HCT116 (cell line): Measurements from ENCODE around the gene NFE2. TPM values are rescaled to one million over a fixed set of nuclear protein-coding genes. Genes with fewer than 3 reads are reported as not detected.

Experiments used
- ATAC-seq: fragments of 200-7000 bp; cut with Tn5 transposase; 2 replicates; pipeline ENCODE4 v1.9.1; 2020; ENCODE audit warnings: mild to moderate bottlenecking, moderate library complexity
- BruUV-seq: library from RNA; stranded (reverse); fragments of 400-500 nt; replicated peaks from 2 replicates; lab custom pipeline; 2021; lab: Mats Ljungman, UMichigan
- CTCF ChIA-PET: fragments of 300-600 bp; sonication (Branson Sonifier 250); formaldehyde crosslinking; loops from one replicate; lab custom pipeline; 2021; ENCODE audit warnings: antibody characterized with exemption; lab: Charles Lee
- POLR2A ChIA-PET: fragments of 300-600, 350-600 bp; sonication (Branson Sonifier 250); formaldehyde crosslinking; loops from one replicate; lab custom pipeline; 2021; ENCODE audit warnings: antibody characterized with exemption; lab: Charles Lee
- RAD21 ChIA-PET, 2 experiments: fragments of 300-600 bp; sonication (Branson Sonifier 250); formaldehyde crosslinking; loops; one replicate each; lab custom pipeline; 2023; ENCODE audit warnings: low total read pairs in 2 of 2; ENCODE audit not compliant: uncharacterized antibody in 2 of 2, unreplicated experiment in 2 of 2, low non-redundant PET in 1 of 2; lab: Charles Lee
- DNase-seq: peaks from one replicate; pipeline ENCODE4 v3.0.0-alpha.2; 2010; ENCODE audit warnings: low read depth, low spot score
- H2AFZ ChIP-seq: fragments of 200-600 bp; shearing (Covaris generic), sonication (generic); 2 replicates; pipeline ENCODE4 v1.6.1; 2017; ENCODE audit warnings: low read depth, mixed run types, mixed read lengths, antibody characterized with exemption, low read length; ENCODE audit not compliant: poor library complexity, severe bottlenecking
- H3K27ac ChIP-seq: 2 replicates; pipeline ENCODE4 v1.5.1; 2012; ENCODE audit warnings: low read depth, low read length
- H3K27me3 ChIP-seq: fragments of 200-600 bp; sonication (generic); 2 replicates; pipeline ENCODE4 v1.6.1; 2016; ENCODE audit warnings: mixed run types, low read length, mixed read lengths; ENCODE audit not compliant: insufficient read depth
- H3K36me3 ChIP-seq, 2 experiments: fragments of 200-500 bp in 1 of 2; fragments of 200-600 bp in 1 of 2; sonication (Bioruptor generic) in 1 of 2; sonication (generic) in 1 of 2; 2 replicates each; pipeline versions ENCODE4 v1.5.1 to v1.6.1; 2014 to 2016; ENCODE audit warnings: low read length in 2 of 2, inconsistent platforms in 1 of 2, mixed read lengths in 1 of 2, mixed run types in 1 of 2; ENCODE audit not compliant: insufficient read depth in 2 of 2, control insufficient read depth in 1 of 2
- H3K4me1 ChIP-seq, 2 experiments: fragments of 200-600 bp in 1 of 2; sonication (generic) in 1 of 2; 2 replicates each; pipeline versions ENCODE4 v1.5.1 to v1.6.1; 2012 to 2017; ENCODE audit warnings: low read length in 2 of 2, inconsistent platforms in 1 of 2, mild to moderate bottlenecking in 1 of 2, mixed read lengths in 1 of 2, mixed run types in 1 of 2, moderate library complexity in 1 of 2; ENCODE audit not compliant: insufficient read depth in 2 of 2, control insufficient read depth in 1 of 2
- H3K4me2 ChIP-seq: fragments of 200-600 bp; sonication (generic); 2 replicates; pipeline ENCODE4 v1.6.1; 2017; ENCODE audit warnings: mixed run types, low read length, mixed read lengths
- H3K4me3 ChIP-seq, 2 experiments: fragments of 200-600 bp in 1 of 2; sonication (generic) in 1 of 2; replicated peaks in 1 of 2; 2 replicates each; pipeline ENCODE4 v1.5.1; 2011 to 2016; ENCODE audit warnings: low read length in 2 of 2, control low read depth in 1 of 2, low read depth in 1 of 2, mild to moderate bottlenecking in 1 of 2, mixed read lengths in 1 of 2, mixed run types in 1 of 2
- H3K79me2 ChIP-seq: fragments of 200-600 bp; sonication (generic); 2 replicates; pipeline ENCODE4 v1.6.1; 2017; ENCODE audit warnings: mild to moderate bottlenecking, mixed run types, low read length, moderate library complexity, mixed read lengths; ENCODE audit not compliant: insufficient read depth
- H3K9ac ChIP-seq: fragments of 200-600 bp; sonication (generic); 2 replicates; pipeline ENCODE4 v1.6.1; 2016; ENCODE audit warnings: low read length, mixed read lengths
- H3K9me2 ChIP-seq: fragments of 200-600 bp; sonication (generic), shearing (Covaris generic); 2 replicates; pipeline ENCODE4 v1.6.1; 2017; ENCODE audit warnings: mixed run types, mild to moderate bottlenecking, moderate library complexity; ENCODE audit not compliant: insufficient read depth
- H3K9me3 ChIP-seq, 2 experiments: fragments of 200-500 bp in 1 of 2; fragments of 200-600 bp in 1 of 2; sonication (Bioruptor generic) in 1 of 2; sonication (generic) in 1 of 2; 2 replicates each; pipeline ENCODE4 v1.6.1; 2014 to 2017; ENCODE audit warnings: low read length in 2 of 2, mixed read lengths in 2 of 2, inconsistent platforms in 1 of 2, low read depth in 1 of 2, mild to moderate bottlenecking in 1 of 2, mixed run types in 1 of 2, moderate library complexity in 1 of 2; ENCODE audit not compliant: control insufficient read depth in 1 of 2, insufficient read depth in 1 of 2
- H4K20me1 ChIP-seq: fragments of 200-600 bp; sonication (generic), shearing (Covaris generic); 2 replicates; pipeline ENCODE4 v1.6.1; 2017; ENCODE audit warnings: mixed run types, mild to moderate bottlenecking, moderate library complexity; ENCODE audit not compliant: insufficient read depth
- CBX3 ChIP-seq: IDR thresholded peaks from 2 replicates; pipeline ENCODE4 v1.6.1; 2012; ENCODE audit warnings: low read depth
- CEBPB ChIP-seq: IDR thresholded peaks from 2 replicates; pipeline ENCODE4 v1.6.1; 2012; ENCODE audit warnings: low read depth
- FOSL1 ChIP-seq: IDR thresholded peaks from 2 replicates; pipeline ENCODE4 v1.6.1; 2012; ENCODE audit warnings: low read depth
- JUND ChIP-seq: IDR thresholded peaks from 2 replicates; pipeline ENCODE4 v1.6.1; 2012
- RAD21 ChIP-seq: IDR thresholded peaks from 2 replicates; pipeline ENCODE4 v1.6.1; 2012; ENCODE audit warnings: low read depth, mild to moderate bottlenecking
- SIN3A ChIP-seq: IDR thresholded peaks from 2 replicates; pipeline ENCODE4 v1.6.1; 2012; ENCODE audit warnings: low read depth
- YY1 ChIP-seq: IDR thresholded peaks from 2 replicates; pipeline ENCODE4 v1.6.1; 2011; ENCODE audit warnings: low read length, low read depth, moderate library complexity, mild to moderate bottlenecking; ENCODE audit not compliant: insufficient replicate concordance; ENCODE audit errors: extremely low read depth
- intact Hi-C: fragments of 100-400 bp; cut with micrococcal nuclease; formaldehyde crosslinking; loops from 2 replicates; pipeline ENCODE4 v1.10.0; 2022
- total RNA-seq: library from RNA; stranded (reverse); gene quantifications from one replicate; pipeline ENCODE4 v1.2.1, GENCODE V29; 2021; ENCODE audit not compliant: unreplicated experiment
- TF ChIP-seq, protein P1 (sequence below), 3 experiments: fragments of 200-600 bp in 1 of 3; sonication (generic) in 1 of 3; IDR thresholded peaks in 2 of 3; conservative IDR thresholded peaks in 1 of 3; 2 replicates each; pipeline ENCODE4 v1.5.1; 2012 to 2017; ENCODE audit warnings: low read depth in 2 of 3, low read length in 2 of 3, antibody characterized with exemption in 1 of 3, borderline replicate concordance in 1 of 3, control low read depth in 1 of 3, mild to moderate bottlenecking in 1 of 3, mixed read lengths in 1 of 3, mixed run types in 1 of 3, moderate library complexity in 1 of 3; ENCODE audit not compliant: insufficient read depth in 1 of 3

NFE2 gene
- total RNA-seq, 1 experiment from 2014 or later, result 1.3 TPM

GRCh38 chr12:54294953-54295566, 5.8 kb downstream of the NFE2 start:
- DNase-seq (no peak), ATAC-seq (no peak)
- Histone ChIP-seq H4K20me1 (no peaks in the 10 kb centered on the region), H3K4me1 (peaks cover 2 to 3% of the 10 kb centered on the region in 2 experiments; a peak in 3 of 4 replicates), H3K36me3 (no peaks in the 10 kb centered on the region), H3K79me2 (no peaks in the 10 kb centered on the region), H3K9ac (no peak overlapping the region), H3K4me3 (no peak overlapping the region), H3K4me2 (no peak overlapping the region), H2AFZ (no peak overlapping the region), H3K27me3 (peaks cover 9% of the 10 kb centered on the region; the same call in 1 of the 2 replicates), H3K9me2 (no peaks in the 10 kb centered on the region), H3K27ac (no peak overlapping the region), H3K9me3 (no peaks in the 10 kb centered on the region)
- intact Hi-C loops, result loop anchor here (1.0 kb wide), 2 partner anchors 29 to 65 kb away; no protein-coding TSS in a partner anchor
- BruUV-seq, result no TSS peak
- RAD21 ChIA-PET, result interaction anchor here in 1 of 2 experiments (1.1 to 1.6 kb wide), 4 partner anchors 64 to 73 kb away, joined by 3 to 5 read pairs (median 4); no protein-coding TSS in a partner anchor
- POLR2A ChIA-PET, result interaction anchor here (1.0 to 2.3 kb wide), 2 partner anchors 8 to 15 kb away, joined by 4 to 10 read pairs; partner anchors contain the start of gene HNRNPA1
- CTCF ChIA-PET, result interaction anchor here (1.3 to 2.8 kb wide), 5 partner anchors 15 to 75 kb away, joined by 4 to 16 read pairs (median 6); partner anchors contain the start of genes CBX5, COPZ1 and HNRNPA1
- no peak for TF ChIP-seq CBX3
- no peak for TF ChIP-seq RAD21
- TF ChIP-seq JUND, result no peak

DNA sequence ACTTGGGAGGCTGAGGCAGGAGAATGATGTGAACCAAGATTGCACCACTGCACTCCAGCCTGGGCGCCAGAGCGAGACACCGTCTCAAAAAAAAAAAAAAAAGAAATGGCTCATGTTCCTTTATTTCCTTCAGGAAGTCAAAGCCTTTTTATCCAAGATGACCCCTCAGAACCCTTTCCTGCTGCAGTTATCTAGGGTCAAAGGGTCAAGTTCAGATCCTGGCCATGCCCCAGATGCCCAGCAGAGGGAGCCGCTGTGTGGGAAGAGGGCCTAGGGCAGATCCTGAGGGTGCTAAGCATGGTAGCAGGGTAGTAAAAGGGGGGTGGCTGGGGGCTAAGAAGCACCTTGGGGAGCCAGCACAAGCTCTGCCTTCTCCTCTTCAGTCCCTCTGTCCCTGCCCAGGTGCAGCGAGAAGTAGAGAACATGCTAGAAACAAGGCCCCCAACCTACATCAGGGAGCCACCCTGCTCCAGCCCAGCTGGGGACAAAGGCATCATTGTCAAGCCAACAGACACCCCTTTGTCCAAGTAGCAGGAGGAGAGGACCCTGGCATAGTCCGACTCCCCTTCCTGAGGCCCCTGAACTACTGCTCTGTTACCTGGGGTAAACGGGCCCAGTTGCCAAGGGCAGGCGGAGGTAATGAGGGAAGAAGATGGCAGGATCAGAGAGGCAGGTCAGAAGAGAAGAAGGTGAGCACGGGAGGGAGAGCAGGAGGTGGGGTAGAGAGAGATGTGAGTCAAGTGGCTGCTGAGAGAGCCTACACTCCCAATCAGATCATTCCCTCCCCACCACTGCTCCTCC, 6.5 kb downstream of the NFE2 start:
- POLR2A ChIA-PET, result interaction anchor here (1.0 to 2.6 kb wide), 4 partner anchors 8 to 31 kb away, joined by 4 to 15 read pairs (median 8); partner anchors contain the start of genes CBX5, COPZ1 and HNRNPA1
- Histone ChIP-seq H3K36me3 (no peaks in the 10 kb centered on the region), H3K27ac (no peak overlapping the region), H4K20me1 (no peaks in the 10 kb centered on the region), H3K27me3 (peaks cover 4% of the 10 kb centered on the region; the same call in 1 of the 2 replicates), H3K4me1 (no peaks in the 10 kb centered on the region), H3K9me2 (no peaks in the 10 kb centered on the region), H3K9ac (no peak overlapping the region), H2AFZ (no peak overlapping the region), H3K9me3 (no peaks in the 10 kb centered on the region), H3K4me3 (no peak overlapping the region), H3K4me2 (no peak overlapping the region), H3K79me2 (no peaks in the 10 kb centered on the region)
- RAD21 ChIA-PET, result interaction anchor here (0.7 to 1.3 kb wide), 5 partner anchors 30 to 74 kb away, joined by 3 to 5 read pairs (median 4); partner anchors contain the start of gene COPZ1 (in 1 of the 2)
- no TSS peak for BruUV-seq
- DNase-seq (no peak), ATAC-seq (peak; percentile 79)
- CTCF ChIA-PET, result interaction anchor here (0.7 to 2.8 kb wide), 12 partner anchors 9 to 85 kb away, joined by 3 to 16 read pairs (median 4); partner anchors contain the start of genes CBX5, COPZ1 and HNRNPA1
- intact Hi-C loops, result loop anchor here (1.0 kb wide), 2 partner anchors 30 to 66 kb away; no protein-coding TSS in a partner anchor
- TF ChIP-seq FOSL1 (no peak), YY1 (peak; percentile 38), CEBPB (no peak), SIN3A (no peak), JUND (no peak), RAD21 (peak; percentile 90)
- TF ChIP-seq, protein P1, sequence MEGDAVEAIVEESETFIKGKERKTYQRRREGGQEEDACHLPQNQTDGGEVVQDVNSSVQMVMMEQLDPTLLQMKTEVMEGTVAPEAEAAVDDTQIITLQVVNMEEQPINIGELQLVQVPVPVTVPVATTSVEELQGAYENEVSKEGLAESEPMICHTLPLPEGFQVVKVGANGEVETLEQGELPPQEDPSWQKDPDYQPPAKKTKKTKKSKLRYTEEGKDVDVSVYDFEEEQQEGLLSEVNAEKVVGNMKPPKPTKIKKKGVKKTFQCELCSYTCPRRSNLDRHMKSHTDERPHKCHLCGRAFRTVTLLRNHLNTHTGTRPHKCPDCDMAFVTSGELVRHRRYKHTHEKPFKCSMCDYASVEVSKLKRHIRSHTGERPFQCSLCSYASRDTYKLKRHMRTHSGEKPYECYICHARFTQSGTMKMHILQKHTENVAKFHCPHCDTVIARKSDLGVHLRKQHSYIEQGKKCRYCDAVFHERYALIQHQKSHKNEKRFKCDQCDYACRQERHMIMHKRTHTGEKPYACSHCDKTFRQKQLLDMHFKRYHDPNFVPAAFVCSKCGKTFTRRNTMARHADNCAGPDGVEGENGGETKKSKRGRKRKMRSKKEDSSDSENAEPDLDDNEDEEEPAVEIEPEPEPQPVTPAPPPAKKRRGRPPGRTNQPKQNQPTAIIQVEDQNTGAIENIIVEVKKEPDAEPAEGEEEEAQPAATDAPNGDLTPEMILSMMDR (IDR thresholded peaks at IDR 0.05 in 2 of 3, conservative IDR thresholded peaks at IDR 0.05 in 1 of 3; ENCODE audit: borderline replicate concordance in 1 of 3, insufficient read depth in 1 of 3, low read depth in 2 of 3, low read length in 2 of 3), result peak; percentile 90 to 96 (median 91); a peak in 5 of 6 replicates
